Measurements from ENCODE around the gene ISCA1.

ISCA1 gene

DNA sequence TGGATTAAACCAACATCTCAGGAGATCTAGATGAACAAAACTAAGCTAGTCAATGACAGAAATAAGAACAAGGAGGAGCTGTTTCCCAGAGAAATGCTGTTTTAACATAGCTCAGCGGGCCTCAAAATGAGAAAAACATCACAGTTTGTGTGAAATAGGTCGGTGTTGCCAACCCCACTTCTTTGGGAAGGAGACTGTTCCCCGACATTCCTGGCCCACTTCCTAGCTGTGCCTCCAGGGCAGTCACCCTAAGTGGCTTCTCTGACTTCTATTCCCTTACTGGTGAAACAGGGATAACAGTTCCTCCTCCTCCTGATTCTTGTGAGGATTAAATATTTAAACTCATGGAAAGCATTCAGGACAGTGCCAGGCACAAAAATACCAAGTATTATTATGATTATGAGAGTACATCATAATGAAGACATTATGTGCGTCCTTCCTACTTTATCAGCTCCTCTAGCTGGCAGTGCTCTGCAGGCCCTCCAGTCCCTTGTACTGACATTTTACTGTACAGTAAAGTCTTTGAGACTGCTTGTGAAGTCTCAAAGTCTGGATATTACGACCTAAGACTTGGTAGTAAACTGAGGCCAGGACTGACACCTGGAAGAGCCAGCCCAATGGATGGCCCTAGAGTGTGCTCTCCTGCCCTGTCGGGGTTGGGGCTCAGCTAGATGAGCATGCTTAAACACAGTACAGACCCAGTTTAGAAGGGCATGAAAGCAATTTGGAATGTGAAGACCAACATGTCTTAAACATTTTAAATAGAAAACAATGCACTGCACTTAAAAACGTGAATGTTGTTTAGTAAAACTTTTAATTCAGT is 7.3 kb downstream of the ISCA1 start:
- Histone ChIP-seq H3K4me1 (ENCODE audit: control insufficient read depth in 5 of 5, insufficient read depth in 5 of 5, low read length in 5 of 5) (peaks cover 3 to 33% (median 26%) of the 10 kb centered on the region in 5 donors), H3K9me3 (ENCODE audit: control insufficient read depth in 5 of 5, low read length in 5 of 5) (no peaks in the 10 kb centered on the region), H3K9ac (ENCODE audit: low read length in 5 of 5) (peak overlapping the region in 2 of 5 donors; percentile 28 to 48), H3K27me3 (ENCODE audit: control insufficient read depth in 5 of 5, insufficient read depth in 4 of 5, low read length in 5 of 5) (no peaks in the 10 kb centered on the region), H3K27ac (ENCODE audit: low read depth, low read length) (no peak overlapping the region), H3K36me3 (ENCODE audit: control insufficient read depth in 5 of 5, insufficient read depth in 5 of 5, low read length in 5 of 5) (peaks cover 20 to 30% (median 28%) of the 10 kb centered on the region in 5 donors), H3K4me3 (ENCODE audit: low read depth in 1 of 5, low read length in 5 of 5) (no peak overlapping the region)

- Histone ChIP-seq H3K9me3 (ENCODE audit: control insufficient read depth in 5 of 5, low read length in 5 of 5) (no peaks in the 10 kb centered on the region), H3K9ac (ENCODE audit: low read length in 5 of 5) (no peak overlapping the region), H3K4me1 (ENCODE audit: control insufficient read depth in 5 of 5, insufficient read depth in 5 of 5, low read length in 5 of 5) (peaks cover 0 to 19% (median 11%) of the 10 kb centered on the region in 5 donors), H3K27ac (ENCODE audit: low read depth, low read length) (no peak overlapping the region), H3K4me3 (ENCODE audit: low read depth in 1 of 5, low read length in 5 of 5) (no peak overlapping the region), H3K27me3 (ENCODE audit: control insufficient read depth in 5 of 5, insufficient read depth in 4 of 5, low read length in 5 of 5) (no peaks in the 10 kb centered on the region), H3K36me3 (ENCODE audit: control insufficient read depth in 5 of 5, insufficient read depth in 5 of 5, low read length in 5 of 5) (peaks cover 20 to 28% (median 28%) of the 10 kb centered on the region in 5 donors)
These were observed 10.1 kb downstream of the ISCA1 start for GRCh38 chr9:86272221-86272620.

DNA sequence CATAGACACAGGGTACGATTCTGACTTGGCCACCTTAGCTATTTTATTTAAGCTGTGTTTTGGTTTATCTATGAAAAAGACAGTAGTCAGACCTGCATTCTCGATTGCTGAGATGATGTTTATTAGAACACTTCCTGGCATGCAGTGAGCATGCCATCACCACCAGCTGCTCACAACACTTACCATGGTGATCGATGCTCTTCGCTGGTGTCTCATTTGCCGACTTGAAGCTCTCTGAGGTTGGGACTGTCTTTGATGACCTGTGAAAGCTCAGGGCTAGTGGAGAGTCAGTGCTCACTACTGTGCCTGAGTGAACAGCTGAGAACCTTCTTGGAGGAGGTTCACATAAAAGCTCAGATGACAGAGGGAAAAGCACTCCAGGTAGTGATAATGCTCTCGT is 18.5 kb downstream of the ISCA1 start:
- H3K36me3 ChIP-seq (ENCODE audit: control insufficient read depth in 5 of 5, insufficient read depth in 5 of 5, low read length in 5 of 5): peaks cover 3 to 37% (median 22%) of the 10 kb centered on the region in 5 donors
- no peak overlapping the region for H3K4me3 ChIP-seq (ENCODE audit: low read depth in 1 of 5, low read length in 5 of 5)
- H3K27me3 ChIP-seq (ENCODE audit: control insufficient read depth in 5 of 5, insufficient read depth in 4 of 5, low read length in 5 of 5): no peaks in the 10 kb centered on the region
- H3K9ac ChIP-seq (ENCODE audit: low read length in 5 of 5): no peak overlapping the region
- H3K4me1 ChIP-seq (ENCODE audit: control insufficient read depth in 5 of 5, insufficient read depth in 5 of 5, low read length in 5 of 5): peaks cover 0 to 12% (median 0%) of the 10 kb centered on the region in 5 donors
- no peak overlapping the region for H3K27ac ChIP-seq (ENCODE audit: low read depth, low read length)
- H3K9me3 ChIP-seq (ENCODE audit: control insufficient read depth in 5 of 5, low read length in 5 of 5): no peaks in the 10 kb centered on the region

DNA sequence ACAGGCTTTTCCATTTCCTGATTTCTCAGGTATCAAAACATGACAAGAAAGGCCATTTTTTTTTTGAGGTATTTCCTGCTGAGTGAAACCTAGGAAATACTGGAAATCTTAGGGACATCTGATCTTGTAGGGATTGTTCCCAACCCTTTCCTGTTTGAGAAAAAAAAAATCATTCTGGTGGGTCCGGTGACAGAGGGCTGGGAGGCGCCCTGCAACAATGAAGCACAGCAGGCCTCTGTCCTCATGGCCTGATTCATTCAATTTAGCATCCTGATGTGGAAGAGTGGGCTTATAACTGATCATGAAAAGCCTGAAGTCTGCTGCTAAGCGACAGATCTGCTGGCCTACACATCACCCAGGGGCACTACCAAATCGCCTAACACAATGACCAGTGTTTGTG is 19.8 kb downstream of the ISCA1 start:
- Histone ChIP-seq H3K9ac (ENCODE audit: low read length in 5 of 5) (no peak overlapping the region), H3K4me1 (ENCODE audit: control insufficient read depth in 5 of 5, insufficient read depth in 5 of 5, low read length in 5 of 5) (peaks cover 0 to 12% (median 2%) of the 10 kb centered on the region in 5 donors), H3K4me3 (ENCODE audit: low read depth in 1 of 5, low read length in 5 of 5) (no peak overlapping the region), H3K27me3 (ENCODE audit: control insufficient read depth in 5 of 5, insufficient read depth in 4 of 5, low read length in 5 of 5) (no peaks in the 10 kb centered on the region), H3K9me3 (ENCODE audit: control insufficient read depth in 5 of 5, low read length in 5 of 5) (no peaks in the 10 kb centered on the region), H3K36me3 (ENCODE audit: control insufficient read depth in 5 of 5, insufficient read depth in 5 of 5, low read length in 5 of 5) (peaks cover 3 to 37% (median 22%) of the 10 kb centered on the region in 5 donors), H3K27ac (ENCODE audit: low read depth, low read length) (no peak overlapping the region)

- no peak within 1 kb of the TSS for H3K9ac ChIP-seq (ENCODE audit: low read length in 5 of 5)
- no peaks in the 10 kb centered on the region for H3K27me3 ChIP-seq (ENCODE audit: control insufficient read depth in 5 of 5, insufficient read depth in 4 of 5, low read length in 5 of 5)
- no peaks in the 10 kb centered on the region for H3K9me3 ChIP-seq (ENCODE audit: control insufficient read depth in 5 of 5, low read length in 5 of 5)
- peaks cover 3 to 28% (median 20%) of the 10 kb centered on the region in 5 donors for H3K36me3 ChIP-seq (ENCODE audit: control insufficient read depth in 5 of 5, insufficient read depth in 5 of 5, low read length in 5 of 5)
- no peak within 1 kb of the TSS for H3K4me3 ChIP-seq (ENCODE audit: low read depth in 1 of 5, low read length in 5 of 5)
- H3K4me1 ChIP-seq (ENCODE audit: control insufficient read depth in 5 of 5, insufficient read depth in 5 of 5, low read length in 5 of 5): peaks cover 0 to 12% (median 6%) of the 10 kb centered on the region in 5 donors
- no peak within 1 kb of the TSS for H3K27ac ChIP-seq (ENCODE audit: low read depth, low read length)
These were observed 22.8 kb downstream of the ISCA1 start, which contains the start of gene C9orf153 for GRCh38 chr9:86259557-86259956. Gene C9orf153, minus strand, starts transcription at chr9:86259657. Its CDS starts 30,054 bp downstream, at chr9:86229603.

- no peak overlapping the region for H3K4me3 ChIP-seq (ENCODE audit: low read depth in 1 of 5, low read length in 5 of 5)
These were observed 24.9 kb downstream of the ISCA1 start for GRCh38 chr9:86257391-86257790.

DNA sequence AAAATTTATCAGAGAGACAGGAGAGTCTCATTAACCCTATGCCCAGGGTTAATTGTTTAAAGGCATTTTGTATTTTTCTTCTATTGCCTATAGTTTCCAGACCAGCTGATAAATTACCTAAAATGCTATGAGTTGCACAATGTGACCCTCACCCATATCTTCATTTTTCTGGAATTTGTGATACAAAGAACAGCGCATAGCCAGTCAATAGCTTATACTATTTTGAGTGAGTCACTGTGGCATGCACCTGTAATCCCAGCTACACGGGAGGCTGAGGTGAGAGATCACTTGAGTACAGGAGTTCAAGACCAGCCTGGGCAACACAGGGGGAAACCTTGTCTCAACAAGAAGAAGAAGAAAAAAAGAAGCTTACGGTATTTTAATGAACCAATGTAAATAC is 25.7 kb downstream of the ISCA1 start:
- Histone ChIP-seq H3K9ac (ENCODE audit: low read length in 5 of 5) (no peak overlapping the region), H3K27me3 (ENCODE audit: control insufficient read depth in 5 of 5, insufficient read depth in 4 of 5, low read length in 5 of 5) (no peaks in the 10 kb centered on the region), H3K36me3 (ENCODE audit: control insufficient read depth in 5 of 5, insufficient read depth in 5 of 5, low read length in 5 of 5) (peaks cover 0 to 5% (median 2%) of the 10 kb centered on the region in 5 donors), H3K9me3 (ENCODE audit: control insufficient read depth in 5 of 5, low read length in 5 of 5) (no peaks in the 10 kb centered on the region), H3K4me1 (ENCODE audit: control insufficient read depth in 5 of 5, insufficient read depth in 5 of 5, low read length in 5 of 5) (peaks cover 0 to 6% (median 6%) of the 10 kb centered on the region in 5 donors), H3K27ac (ENCODE audit: low read depth, low read length) (no peak overlapping the region), H3K4me3 (ENCODE audit: low read depth in 1 of 5, low read length in 5 of 5) (no peak overlapping the region)

More at GRCh38 chr9:86257391-86257790, 24.9 kb downstream of the ISCA1 start:
- Histone ChIP-seq H3K36me3 (ENCODE audit: control insufficient read depth in 5 of 5, insufficient read depth in 5 of 5, low read length in 5 of 5) (peaks cover 2 to 10% (median 3%) of the 10 kb centered on the region in 5 donors), H3K27ac (ENCODE audit: low read depth, low read length) (no peak overlapping the region), H3K9ac (ENCODE audit: low read length in 5 of 5) (no peak overlapping the region), H3K27me3 (ENCODE audit: control insufficient read depth in 5 of 5, insufficient read depth in 4 of 5, low read length in 5 of 5) (no peaks in the 10 kb centered on the region), H3K4me1 (ENCODE audit: control insufficient read depth in 5 of 5, insufficient read depth in 5 of 5, low read length in 5 of 5) (peaks cover 0 to 6% (median 6%) of the 10 kb centered on the region in 5 donors), H3K9me3 (ENCODE audit: control insufficient read depth in 5 of 5, low read length in 5 of 5) (no peaks in the 10 kb centered on the region)

DNA sequence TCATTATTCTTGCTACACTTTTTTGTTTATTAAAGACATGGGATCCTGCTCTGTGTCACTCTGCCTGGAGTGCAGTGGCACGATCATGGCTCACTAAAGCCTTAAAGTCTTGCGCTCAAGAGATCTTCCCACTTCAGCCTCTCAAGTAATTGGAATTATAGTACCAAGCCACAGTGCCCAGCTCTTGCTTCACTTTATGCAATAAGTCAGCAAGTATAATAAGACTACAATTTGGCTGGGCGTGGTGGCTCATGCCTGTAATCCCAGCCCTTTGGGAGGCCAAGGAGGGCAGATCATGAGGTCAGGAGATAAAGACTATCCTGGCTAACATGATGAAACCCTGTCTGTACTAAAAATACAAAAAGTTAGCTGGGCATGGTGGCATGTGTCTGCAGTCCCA is 28.8 kb downstream of the ISCA1 start:
- peaks cover 0 to 6% (median 6%) of the 10 kb centered on the region in 5 donors for H3K4me1 ChIP-seq (ENCODE audit: control insufficient read depth in 5 of 5, insufficient read depth in 5 of 5, low read length in 5 of 5)
- no peaks in the 10 kb centered on the region for H3K27me3 ChIP-seq (ENCODE audit: control insufficient read depth in 5 of 5, insufficient read depth in 4 of 5, low read length in 5 of 5)
- H3K27ac ChIP-seq (ENCODE audit: low read depth, low read length): no peak overlapping the region
- H3K4me3 ChIP-seq (ENCODE audit: low read depth in 1 of 5, low read length in 5 of 5): no peak overlapping the region
- no peaks in the 10 kb centered on the region for H3K36me3 ChIP-seq (ENCODE audit: control insufficient read depth in 5 of 5, insufficient read depth in 5 of 5, low read length in 5 of 5)
- no peak overlapping the region for H3K9ac ChIP-seq (ENCODE audit: low read length in 5 of 5)
- H3K9me3 ChIP-seq (ENCODE audit: control insufficient read depth in 5 of 5, low read length in 5 of 5): no peaks in the 10 kb centered on the region

DNA sequence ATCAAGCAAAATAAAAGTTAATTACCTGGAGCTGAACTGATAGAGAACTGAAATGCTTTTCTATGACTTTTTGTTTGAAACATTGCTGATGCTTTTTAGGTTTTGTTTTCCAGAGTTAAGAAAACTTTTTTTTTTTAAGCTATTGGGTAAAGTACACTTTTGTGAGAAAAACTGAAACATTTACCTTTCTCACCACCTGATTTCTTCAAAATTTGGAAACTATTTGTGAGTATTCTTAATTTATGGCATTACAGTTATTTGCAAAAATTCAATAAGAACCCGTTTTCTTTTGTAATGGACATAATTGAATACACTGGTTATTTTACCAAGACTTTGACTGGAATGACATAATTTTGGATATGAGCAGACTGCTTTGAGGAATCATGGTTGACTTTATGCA is 29.5 kb downstream of the ISCA1 start:
- Histone ChIP-seq H3K36me3 (ENCODE audit: control insufficient read depth in 5 of 5, insufficient read depth in 5 of 5, low read length in 5 of 5) (no peaks in the 10 kb centered on the region), H3K4me1 (ENCODE audit: control insufficient read depth in 5 of 5, insufficient read depth in 5 of 5, low read length in 5 of 5) (peaks cover 0 to 6% (median 6%) of the 10 kb centered on the region in 5 donors), H3K27ac (ENCODE audit: low read depth, low read length) (no peak overlapping the region), H3K4me3 (ENCODE audit: low read depth in 1 of 5, low read length in 5 of 5) (no peak overlapping the region), H3K9me3 (ENCODE audit: control insufficient read depth in 5 of 5, low read length in 5 of 5) (no peaks in the 10 kb centered on the region), H3K27me3 (ENCODE audit: control insufficient read depth in 5 of 5, insufficient read depth in 4 of 5, low read length in 5 of 5) (no peaks in the 10 kb centered on the region), H3K9ac (ENCODE audit: low read length in 5 of 5) (no peak overlapping the region)

GRCh38 chr9:86250123-86250522 is 32.2 kb downstream of the ISCA1 start:
- Histone ChIP-seq H3K4me3 (ENCODE audit: low read depth in 1 of 5, low read length in 5 of 5) (no peak overlapping the region), H3K4me1 (ENCODE audit: control insufficient read depth in 5 of 5, insufficient read depth in 5 of 5, low read length in 5 of 5) (peaks cover 0 to 12% (median 10%) of the 10 kb centered on the region in 5 donors), H3K27ac (ENCODE audit: low read depth, low read length) (no peak overlapping the region), H3K27me3 (ENCODE audit: control insufficient read depth in 5 of 5, insufficient read depth in 4 of 5, low read length in 5 of 5) (no peaks in the 10 kb centered on the region), H3K9ac (ENCODE audit: low read length in 5 of 5) (no peak overlapping the region), H3K36me3 (ENCODE audit: control insufficient read depth in 5 of 5, insufficient read depth in 5 of 5, low read length in 5 of 5) (no peaks in the 10 kb centered on the region), H3K9me3 (ENCODE audit: control insufficient read depth in 5 of 5, low read length in 5 of 5) (no peaks in the 10 kb centered on the region)
